ENCODE results near the gene TNFAIP3. TPM values are rescaled to one million over a fixed set of nuclear protein-coding genes. Genes with fewer than 3 reads are reported as not detected.

TNFAIP3 gene
- total RNA-seq, 2 donors from 2014 or later = 21.9 to 26.3 TPM

DNA sequence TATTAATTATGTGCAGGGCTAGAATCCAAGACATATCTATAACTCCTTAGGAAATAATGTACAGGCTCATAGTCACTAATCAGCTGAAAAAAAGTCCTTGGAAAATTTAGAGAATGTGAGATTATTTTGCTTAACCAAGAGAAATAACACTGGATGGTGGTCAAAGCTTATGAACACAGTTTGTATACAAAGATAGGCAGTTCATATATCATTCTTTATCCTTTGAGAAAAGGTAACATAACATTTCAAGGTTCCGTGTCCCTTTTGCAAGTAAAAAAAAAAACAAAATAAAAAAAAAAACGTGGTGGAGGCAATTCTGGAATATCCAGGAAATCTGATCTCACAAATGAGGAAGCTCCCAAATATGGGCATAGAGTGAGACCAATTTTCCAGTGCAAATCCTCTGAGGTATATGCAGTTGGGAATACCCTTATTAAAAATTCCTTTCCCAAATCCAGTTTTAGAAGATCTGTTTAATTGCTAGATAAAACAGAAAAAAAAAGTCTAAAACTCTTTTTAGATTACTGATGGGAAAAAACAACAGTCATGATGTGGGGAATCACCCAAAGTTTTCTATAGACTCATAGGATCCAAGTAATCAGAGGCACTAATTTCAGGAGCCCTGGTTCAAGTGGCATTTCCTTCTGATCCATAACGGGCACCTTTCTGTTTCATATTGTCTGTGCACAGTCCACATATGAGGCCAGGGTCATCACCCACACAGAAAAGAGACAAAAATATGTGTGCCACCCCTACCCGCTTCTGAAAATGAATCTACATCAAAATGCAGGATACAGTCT, 17.7 kb upstream of the TNFAIP3 start:
- Histone ChIP-seq H3K27me3 (replicated peaks; ENCODE audit: insufficient read depth) (no peaks in the 10 kb centered on the region), H3K4me1 (ENCODE audit: control insufficient read depth in 1 of 2, low read depth in 2 of 2) (peaks cover 3 to 16% of the 10 kb centered on the region in 2 donors), H3K36me3 (no peaks in the 10 kb centered on the region), H3K4me3 (peak overlapping the region; percentile 39), H3K27ac (no peak overlapping the region), H3K9me3 (no peaks in the 10 kb centered on the region)
- no peak for ATAC-seq (ENCODE audit: insufficient number of reproducible peaks, low FRiP score, low read depth)
- no peak for DNase-seq (ENCODE audit: low spot score)
- TF ChIP-seq CTCF (IDR thresholded peaks at IDR 0.05) = no peak

GRCh38 chr6:137849981-137850714, 16.9 kb upstream of the TNFAIP3 start:
- H3K9me3 ChIP-seq = no peaks in the 10 kb centered on the region
- H3K27ac ChIP-seq = no peak overlapping the region
- H3K27me3 ChIP-seq (replicated peaks; ENCODE audit: insufficient read depth) = no peaks in the 10 kb centered on the region
- H3K4me3 ChIP-seq = no peak overlapping the region
- peaks cover 3 to 16% of the 10 kb centered on the region in 2 donors for H3K4me1 ChIP-seq (ENCODE audit: control insufficient read depth in 1 of 2, low read depth in 2 of 2)
- ATAC-seq (ENCODE audit: insufficient number of reproducible peaks, low FRiP score, low read depth) = no peak
- no peak for DNase-seq (ENCODE audit: low spot score)
- no peak for TF ChIP-seq CTCF (IDR thresholded peaks at IDR 0.05)
- no peaks in the 10 kb centered on the region for H3K36me3 ChIP-seq

GRCh38 chr6:137850816-137851602, 16.1 kb upstream of the TNFAIP3 start:
- no peak for DNase-seq (ENCODE audit: low spot score)
- Histone ChIP-seq H3K36me3 (no peaks in the 10 kb centered on the region), H3K27me3 (replicated peaks; ENCODE audit: insufficient read depth) (no peaks in the 10 kb centered on the region), H3K4me3 (no peak overlapping the region), H3K4me1 (ENCODE audit: control insufficient read depth in 1 of 2, low read depth in 2 of 2) (peaks cover 3 to 16% of the 10 kb centered on the region in 2 donors), H3K9me3 (no peaks in the 10 kb centered on the region), H3K27ac (no peak overlapping the region)
- ATAC-seq (ENCODE audit: insufficient number of reproducible peaks, low FRiP score, low read depth) = no peak
- TF ChIP-seq CTCF (IDR thresholded peaks at IDR 0.05) = no peak

GRCh38 chr6:137851669-137852068, 15.4 kb upstream of the TNFAIP3 start:
- Histone ChIP-seq H3K27ac (no peak overlapping the region), H3K4me3 (no peak overlapping the region), H3K4me1 (ENCODE audit: control insufficient read depth in 1 of 2, low read depth in 2 of 2) (peaks cover 3 to 16% of the 10 kb centered on the region in 2 donors), H3K9me3 (no peaks in the 10 kb centered on the region), H3K27me3 (replicated peaks; ENCODE audit: insufficient read depth) (no peaks in the 10 kb centered on the region), H3K36me3 (no peaks in the 10 kb centered on the region)
- no peak for DNase-seq (ENCODE audit: low spot score)
- no peak for TF ChIP-seq CTCF (IDR thresholded peaks at IDR 0.05)
- ATAC-seq (ENCODE audit: insufficient number of reproducible peaks, low FRiP score, low read depth) = no peak

DNA sequence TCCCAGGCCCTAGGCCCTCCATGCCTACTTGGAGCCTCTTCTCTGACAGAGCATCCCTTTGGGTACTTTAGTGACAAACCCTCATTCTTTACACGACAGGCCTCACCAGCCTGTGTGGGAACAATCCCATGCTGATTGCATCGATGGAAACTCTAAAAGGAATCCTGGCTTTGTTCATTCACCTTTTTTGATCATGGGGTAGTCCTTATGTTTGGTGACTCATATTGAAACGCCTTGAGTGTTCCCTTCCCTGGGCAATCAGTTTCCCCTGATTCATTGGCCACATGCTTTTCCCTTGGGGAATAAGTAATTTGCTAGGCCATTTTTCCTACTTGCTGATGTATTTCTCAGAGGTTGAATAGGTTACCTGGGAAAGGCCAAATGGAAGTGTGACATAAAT, 14.7 kb upstream of the TNFAIP3 start:
- Histone ChIP-seq H3K4me3 (no peak overlapping the region), H3K4me1 (ENCODE audit: control insufficient read depth in 1 of 2, low read depth in 2 of 2) (peaks cover 3 to 16% of the 10 kb centered on the region in 2 donors), H3K36me3 (no peaks in the 10 kb centered on the region), H3K27me3 (replicated peaks; ENCODE audit: insufficient read depth) (no peaks in the 10 kb centered on the region), H3K27ac (no peak overlapping the region), H3K9me3 (no peaks in the 10 kb centered on the region)
- no peak for TF ChIP-seq CTCF (IDR thresholded peaks at IDR 0.05)
- no peak for DNase-seq (ENCODE audit: low spot score)
- no peak for ATAC-seq (ENCODE audit: insufficient number of reproducible peaks, low FRiP score, low read depth)
